SK-N-SH treated with all-trans-retinoic acid at 6 μM for 48 hours (cell line): Measurements from ENCODE around the gene BRF1.

Experiments used
- ATAC-seq: fragments of 200-7000 bp; cut with Tn5 transposase; 3 replicates; pipeline ENCODE4 v1.9.1; 2020; ENCODE audit warnings: mild to moderate bottlenecking, moderate library complexity
- BACH2 ChIP-seq: fragments of 250-450 bp; sonication (Bioruptor Pico); IDR thresholded peaks from 2 replicates; pipeline ENCODE4 v1.9.0; 2021; ENCODE audit warnings: mild to moderate bottlenecking, borderline replicate concordance
- CSDC2 ChIP-seq: fragments of 250-450 bp; sonication (Bioruptor Pico); IDR thresholded peaks from 2 replicates; pipeline ENCODE4 v1.5.0; 2020; ENCODE audit warnings: mild to moderate bottlenecking, moderate library complexity
- ESRRG ChIP-seq: fragments of 250-450 bp; sonication (Bioruptor Pico); IDR thresholded peaks from 2 replicates; pipeline ENCODE4 v1.6.1; 2021; ENCODE audit warnings: mild to moderate bottlenecking
- GLIS3 ChIP-seq: fragments of 250-450 bp; sonication (Bioruptor Pico); IDR thresholded peaks from 2 replicates; pipeline ENCODE4 v1.5.0; 2020; ENCODE audit warnings: mild to moderate bottlenecking, moderate library complexity
- OSR1 ChIP-seq: fragments of 250-450 bp; sonication (Bioruptor Pico); IDR thresholded peaks from 2 replicates; pipeline ENCODE4 v1.8.0; 2022; ENCODE audit warnings: moderate library complexity, mild to moderate bottlenecking, inconsistent platforms
- RARB ChIP-seq: fragments of 250-450 bp; sonication (Bioruptor Pico); IDR thresholded peaks from 2 replicates; pipeline ENCODE4 v1.8.0; 2021; ENCODE audit warnings: mild to moderate bottlenecking, moderate library complexity
- SNAI2 ChIP-seq: fragments of 250-450 bp; sonication (Bioruptor Pico); IDR thresholded peaks from 2 replicates; pipeline ENCODE4 v1.5.0; 2020; ENCODE audit warnings: mild to moderate bottlenecking, moderate library complexity
- TCF4 ChIP-seq: fragments of 250-450 bp; sonication (Bioruptor Pico); IDR thresholded peaks from 2 replicates; pipeline ENCODE4 v1.8.0; 2021; ENCODE audit warnings: mild to moderate bottlenecking, moderate library complexity, borderline replicate concordance
- TOX ChIP-seq: fragments of 250-450 bp; sonication (Bioruptor Pico); IDR thresholded peaks from 2 replicates; pipeline ENCODE4 v1.8.0; 2021; ENCODE audit warnings: mild to moderate bottlenecking, moderate library complexity, borderline replicate concordance
- ZC3H10 ChIP-seq: fragments of 250-450 bp; sonication (Bioruptor Pico); IDR thresholded peaks from 2 replicates; pipeline ENCODE4 v1.5.1; 2021; ENCODE audit warnings: mild to moderate bottlenecking, moderate library complexity
- ZNF565 ChIP-seq: fragments of 450-650 bp; formaldehyde crosslinking; conservative IDR thresholded peaks from 2 replicates; pipeline ENCODE4 v1.5.0; 2020; ENCODE audit warnings: low read depth, mild to moderate bottlenecking, moderate library complexity
- TF ChIP-seq, protein P1 (sequence below): fragments of 250-450 bp; sonication (Bioruptor Pico); IDR thresholded peaks from 2 replicates; pipeline ENCODE4 v1.5.1; 2021; ENCODE audit warnings: mild to moderate bottlenecking, moderate library complexity
- TF ChIP-seq, protein P2 (sequence below): fragments of 250-450 bp; sonication (Bioruptor Pico); IDR thresholded peaks from 2 replicates; pipeline ENCODE4 v1.5.0; 2020; ENCODE audit warnings: mild to moderate bottlenecking, moderate library complexity
- TF ChIP-seq, protein P3 (sequence below): fragments of 250-450 bp; sonication (Bioruptor Pico); IDR thresholded peaks from 2 replicates; pipeline ENCODE4 v1.8.0; 2020; ENCODE audit warnings: mild to moderate bottlenecking, moderate library complexity, borderline replicate concordance
- TF ChIP-seq, protein P4 (sequence below): fragments of 250-450 bp; sonication (Bioruptor Pico); IDR thresholded peaks from 2 replicates; pipeline ENCODE4 v1.8.0; 2021; ENCODE audit warnings: low read depth, mild to moderate bottlenecking, moderate library complexity, borderline replicate concordance
- TF ChIP-seq, protein P5 (sequence below): fragments of 250-450 bp; sonication (Bioruptor Pico); IDR thresholded peaks from 2 replicates; pipeline ENCODE4 v1.5.1; 2020; ENCODE audit warnings: low read depth, mild to moderate bottlenecking, moderate library complexity

Gene BRF1

DNA sequence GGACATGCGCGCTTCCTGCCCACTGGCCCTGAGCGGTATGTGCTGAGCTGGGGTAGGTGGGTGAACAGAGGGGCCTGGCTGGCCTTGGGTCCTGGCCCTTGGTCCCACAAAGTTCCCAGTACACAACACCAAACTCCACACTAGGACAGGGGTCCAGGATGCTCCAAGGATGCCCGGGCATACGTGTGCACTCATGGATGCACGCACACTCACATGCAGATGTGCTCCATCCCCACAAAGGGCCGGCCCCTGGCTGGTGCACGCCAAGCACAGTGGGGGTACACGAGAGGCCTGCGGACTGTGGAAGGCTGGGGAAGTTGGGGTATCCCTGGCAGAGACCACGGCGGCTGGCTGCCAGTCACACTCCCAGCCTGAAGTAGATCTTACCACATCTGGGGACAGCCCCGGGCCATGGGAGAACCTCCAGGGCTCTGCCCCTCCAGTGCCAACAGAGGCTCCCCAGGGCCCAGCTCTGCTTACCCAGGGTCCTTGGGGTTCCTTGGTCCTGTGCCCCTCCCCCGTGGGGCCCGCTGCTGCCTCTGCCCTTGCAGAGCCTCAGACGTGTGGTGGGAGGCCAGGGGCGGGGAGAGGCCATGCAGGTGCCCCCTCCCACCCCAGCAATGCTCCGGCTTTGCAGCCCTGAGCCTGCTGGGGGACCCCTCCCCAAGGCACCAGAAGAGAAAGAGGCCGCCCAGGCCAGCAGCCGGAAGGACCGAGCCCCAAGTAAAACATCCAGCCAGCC lies 95.7 kb downstream of the BRF1 start:
- ATAC-seq: no peak
- TF ChIP-seq, protein P1, sequence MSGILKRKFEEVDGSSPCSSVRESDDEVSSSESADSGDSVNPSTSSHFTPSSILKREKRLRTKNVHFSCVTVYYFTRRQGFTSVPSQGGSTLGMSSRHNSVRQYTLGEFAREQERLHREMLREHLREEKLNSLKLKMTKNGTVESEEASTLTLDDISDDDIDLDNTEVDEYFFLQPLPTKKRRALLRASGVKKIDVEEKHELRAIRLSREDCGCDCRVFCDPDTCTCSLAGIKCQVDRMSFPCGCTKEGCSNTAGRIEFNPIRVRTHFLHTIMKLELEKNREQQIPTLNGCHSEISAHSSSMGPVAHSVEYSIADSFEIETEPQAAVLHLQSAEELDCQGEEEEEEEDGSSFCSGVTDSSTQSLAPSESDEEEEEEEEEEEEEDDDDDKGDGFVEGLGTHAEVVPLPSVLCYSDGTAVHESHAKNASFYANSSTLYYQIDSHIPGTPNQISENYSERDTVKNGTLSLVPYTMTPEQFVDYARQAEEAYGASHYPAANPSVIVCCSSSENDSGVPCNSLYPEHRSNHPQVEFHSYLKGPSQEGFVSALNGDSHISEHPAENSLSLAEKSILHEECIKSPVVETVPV: no peak
- TF ChIP-seq TOX (CRISPR knock-in tag) (no peak), BACH2 (CRISPR knock-in tag) (no peak), OSR1 (CRISPR knock-in tag) (no peak)
- TF ChIP-seq, protein P2, sequence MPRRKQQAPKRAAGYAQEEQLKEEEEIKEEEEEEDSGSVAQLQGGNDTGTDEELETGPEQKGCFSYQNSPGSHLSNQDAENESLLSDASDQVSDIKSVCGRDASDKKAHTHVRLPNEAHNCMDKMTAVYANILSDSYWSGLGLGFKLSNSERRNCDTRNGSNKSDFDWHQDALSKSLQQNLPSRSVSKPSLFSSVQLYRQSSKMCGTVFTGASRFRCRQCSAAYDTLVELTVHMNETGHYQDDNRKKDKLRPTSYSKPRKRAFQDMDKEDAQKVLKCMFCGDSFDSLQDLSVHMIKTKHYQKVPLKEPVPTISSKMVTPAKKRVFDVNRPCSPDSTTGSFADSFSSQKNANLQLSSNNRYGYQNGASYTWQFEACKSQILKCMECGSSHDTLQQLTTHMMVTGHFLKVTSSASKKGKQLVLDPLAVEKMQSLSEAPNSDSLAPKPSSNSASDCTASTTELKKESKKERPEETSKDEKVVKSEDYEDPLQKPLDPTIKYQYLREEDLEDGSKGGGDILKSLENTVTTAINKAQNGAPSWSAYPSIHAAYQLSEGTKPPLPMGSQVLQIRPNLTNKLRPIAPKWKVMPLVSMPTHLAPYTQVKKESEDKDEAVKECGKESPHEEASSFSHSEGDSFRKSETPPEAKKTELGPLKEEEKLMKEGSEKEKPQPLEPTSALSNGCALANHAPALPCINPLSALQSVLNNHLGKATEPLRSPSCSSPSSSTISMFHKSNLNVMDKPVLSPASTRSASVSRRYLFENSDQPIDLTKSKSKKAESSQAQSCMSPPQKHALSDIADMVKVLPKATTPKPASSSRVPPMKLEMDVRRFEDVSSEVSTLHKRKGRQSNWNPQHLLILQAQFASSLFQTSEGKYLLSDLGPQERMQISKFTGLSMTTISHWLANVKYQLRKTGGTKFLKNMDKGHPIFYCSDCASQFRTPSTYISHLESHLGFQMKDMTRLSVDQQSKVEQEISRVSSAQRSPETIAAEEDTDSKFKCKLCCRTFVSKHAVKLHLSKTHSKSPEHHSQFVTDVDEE: no peak

DNA sequence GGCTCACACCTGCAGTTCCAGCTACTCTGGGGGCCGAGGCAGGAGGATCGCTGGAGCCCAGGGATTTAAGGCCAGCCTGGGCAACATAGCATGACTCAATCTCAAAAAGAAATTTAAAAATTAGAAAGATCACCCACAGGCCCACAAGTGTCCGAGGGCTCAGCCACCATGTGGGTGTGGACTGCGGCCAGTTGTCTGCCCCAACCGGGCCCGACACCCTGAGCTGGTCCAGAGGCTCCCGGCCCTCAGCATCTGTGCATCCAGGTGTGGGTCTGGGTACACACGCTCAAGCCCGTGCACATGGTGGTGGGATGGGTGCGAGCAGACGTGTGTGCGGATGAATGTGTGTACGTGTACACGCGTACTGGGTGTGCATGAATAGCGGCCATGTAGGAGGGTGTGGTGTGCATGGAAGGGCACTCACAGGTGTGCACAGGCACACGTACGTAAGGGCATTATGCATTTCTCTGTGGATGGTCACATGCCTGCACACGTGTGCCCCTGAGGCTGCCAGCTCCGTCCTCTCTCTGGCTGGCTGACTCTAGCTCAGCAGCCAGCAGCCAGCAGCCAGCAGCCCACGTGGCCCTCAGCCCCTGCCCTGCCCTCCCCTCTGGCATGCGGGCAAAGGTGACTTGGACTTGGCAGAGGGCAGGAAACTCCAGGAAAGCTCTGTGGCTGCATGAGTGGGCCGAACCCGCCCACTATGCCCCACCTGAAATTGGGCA lies 96.4 kb downstream of the BRF1 start:
- TF ChIP-seq SNAI2 (CRISPR knock-in tag) (no peak), TOX (CRISPR knock-in tag) (no peak), CSDC2 (CRISPR knock-in tag) (no peak), BACH2 (CRISPR knock-in tag) (no peak), ZNF565 (CRISPR knock-in tag) (no peak), TCF4 (CRISPR knock-in tag) (no peak), GLIS3 (no peak), ESRRG (no peak), RARB (CRISPR knock-in tag) (no peak), OSR1 (CRISPR knock-in tag) (no peak)
- TF ChIP-seq, protein P2: no peak
- TF ChIP-seq, protein P1: no peak
- TF ChIP-seq, protein P3, sequence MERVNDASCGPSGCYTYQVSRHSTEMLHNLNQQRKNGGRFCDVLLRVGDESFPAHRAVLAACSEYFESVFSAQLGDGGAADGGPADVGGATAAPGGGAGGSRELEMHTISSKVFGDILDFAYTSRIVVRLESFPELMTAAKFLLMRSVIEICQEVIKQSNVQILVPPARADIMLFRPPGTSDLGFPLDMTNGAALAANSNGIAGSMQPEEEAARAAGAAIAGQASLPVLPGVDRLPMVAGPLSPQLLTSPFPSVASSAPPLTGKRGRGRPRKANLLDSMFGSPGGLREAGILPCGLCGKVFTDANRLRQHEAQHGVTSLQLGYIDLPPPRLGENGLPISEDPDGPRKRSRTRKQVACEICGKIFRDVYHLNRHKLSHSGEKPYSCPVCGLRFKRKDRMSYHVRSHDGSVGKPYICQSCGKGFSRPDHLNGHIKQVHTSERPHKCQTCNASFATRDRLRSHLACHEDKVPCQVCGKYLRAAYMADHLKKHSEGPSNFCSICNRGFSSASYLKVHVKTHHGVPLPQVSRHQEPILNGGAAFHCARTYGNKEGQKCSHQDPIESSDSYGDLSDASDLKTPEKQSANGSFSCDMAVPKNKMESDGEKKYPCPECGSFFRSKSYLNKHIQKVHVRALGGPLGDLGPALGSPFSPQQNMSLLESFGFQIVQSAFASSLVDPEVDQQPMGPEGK (CRISPR knock-in tag): no peak

GRCh38 chr14:105203701-105204100 lies 97.1 kb downstream of the BRF1 start:
- 0 out of 3 replicates have a peak, but pooled peaks have one; percentile 2 for ATAC-seq
- TF ChIP-seq ZC3H10 (CRISPR knock-in tag): no peak
- no peak for TF ChIP-seq ZNF565 (CRISPR knock-in tag)
- TF ChIP-seq, protein P4, sequence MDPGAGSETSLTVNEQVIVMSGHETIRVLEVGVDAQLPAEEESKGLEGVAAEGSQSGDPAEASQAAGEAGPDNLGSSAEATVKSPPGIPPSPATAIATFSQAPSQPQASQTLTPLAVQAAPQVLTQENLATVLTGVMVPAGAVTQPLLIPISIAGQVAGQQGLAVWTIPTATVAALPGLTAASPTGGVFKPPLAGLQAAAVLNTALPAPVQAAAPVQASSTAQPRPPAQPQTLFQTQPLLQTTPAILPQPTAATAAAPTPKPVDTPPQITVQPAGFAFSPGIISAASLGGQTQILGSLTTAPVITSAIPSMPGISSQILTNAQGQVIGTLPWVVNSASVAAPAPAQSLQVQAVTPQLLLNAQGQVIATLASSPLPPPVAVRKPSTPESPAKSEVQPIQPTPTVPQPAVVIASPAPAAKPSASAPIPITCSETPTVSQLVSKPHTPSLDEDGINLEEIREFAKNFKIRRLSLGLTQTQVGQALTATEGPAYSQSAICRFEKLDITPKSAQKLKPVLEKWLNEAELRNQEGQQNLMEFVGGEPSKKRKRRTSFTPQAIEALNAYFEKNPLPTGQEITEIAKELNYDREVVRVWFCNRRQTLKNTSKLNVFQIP (CRISPR knock-in tag): no peak
- TF ChIP-seq, protein P5, sequence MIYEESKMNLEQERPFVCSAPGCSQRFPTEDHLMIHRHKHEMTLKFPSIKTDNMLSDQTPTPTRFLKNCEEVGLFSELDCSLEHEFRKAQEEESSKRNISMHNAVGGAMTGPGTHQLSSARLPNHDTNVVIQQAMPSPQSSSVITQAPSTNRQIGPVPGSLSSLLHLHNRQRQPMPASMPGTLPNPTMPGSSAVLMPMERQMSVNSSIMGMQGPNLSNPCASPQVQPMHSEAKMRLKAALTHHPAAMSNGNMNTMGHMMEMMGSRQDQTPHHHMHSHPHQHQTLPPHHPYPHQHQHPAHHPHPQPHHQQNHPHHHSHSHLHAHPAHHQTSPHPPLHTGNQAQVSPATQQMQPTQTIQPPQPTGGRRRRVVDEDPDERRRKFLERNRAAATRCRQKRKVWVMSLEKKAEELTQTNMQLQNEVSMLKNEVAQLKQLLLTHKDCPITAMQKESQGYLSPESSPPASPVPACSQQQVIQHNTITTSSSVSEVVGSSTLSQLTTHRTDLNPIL (CRISPR knock-in tag): no peak
- TF ChIP-seq TCF4 (CRISPR knock-in tag): no peak
- TF ChIP-seq, protein P2: no peak

More for the DNA sequence above, 96.4 kb downstream of the BRF1 start:
- peak; percentile 2; the same call in 1 of the 3 replicates for ATAC-seq
